GM12878 (cell line): ENCODE results near the gene CHRND. TPM values are rescaled to one million over a fixed set of nuclear protein-coding genes. Genes with fewer than 3 reads are reported as not detected.

Experiments used
- ATAC-seq: fragments of 200-7000 bp; cut with Tn5 transposase; 3 replicates; pipeline ENCODE4 v1.9.1; 2020; ENCODE audit warnings: mild to moderate bottlenecking, moderate library complexity
- BruUV-seq: library from RNA; stranded (reverse); fragments of 400-500 nt; replicated peaks from 2 replicates; lab custom pipeline; 2021; lab: Mats Ljungman, UMichigan
- CTCF ChIA-PET: fragments of 300-600 bp; sonication (Branson Sonifier 250); formaldehyde crosslinking; extraction: SDS; loops from one replicate; lab custom pipeline; 2021; ENCODE audit warnings: inconsistent platforms; lab: Yijun Ruan, JAX
- POLR2A ChIA-PET: fragments of 350-600 bp; formaldehyde crosslinking; extraction: SDS; loops from one replicate; lab custom pipeline; 2021; ENCODE audit warnings: inconsistent platforms; lab: Charles Lee
- RAD21 ChIA-PET: fragments of 300-600 bp; sonication (Branson Sonifier 250); formaldehyde crosslinking; loops from one replicate; lab custom pipeline; 2023; ENCODE audit warnings: antibody characterized with exemption; ENCODE audit not compliant: unreplicated experiment; lab: Charles Lee
- SMC1A ChIA-PET: fragments of 300-600 bp; sonication (Branson Sonifier 250); formaldehyde crosslinking; loops from one replicate; lab custom pipeline; 2023; ENCODE audit not compliant: unreplicated experiment, uncharacterized antibody; lab: Charles Lee
- DNase-seq: peaks from one replicate; pipeline ENCODE4 v3.0.0-alpha.2; 2011; ENCODE audit warnings: low read depth, low spot score
- FAIRE-seq: peaks from 3 replicates; lab custom pipeline; 2011; peaks lifted over from hg19 to GRCh38; lab: Jason Lieb, UNC
- H2AFZ ChIP-seq: 2 replicates; pipeline ENCODE4 v1.6.0; 2011; ENCODE audit warnings: low read depth, low read length, control low read depth; ENCODE audit not compliant: control insufficient read depth
- H3K27ac ChIP-seq: 2 replicates; pipeline ENCODE4 v1.5.1; 2011; ENCODE audit warnings: control low read depth; ENCODE audit not compliant: control insufficient read depth, insufficient read depth
- H3K27me3 ChIP-seq, 2 experiments: replicated peaks in 1 of 2; 2 replicates each; pipeline versions ENCODE4 v1.6.0 to v1.6.1; 2011; ENCODE audit warnings: low read length in 1 of 2; ENCODE audit not compliant: control insufficient read depth in 2 of 2, insufficient read depth in 2 of 2
- H3K36me3 ChIP-seq, 2 experiments: 2 replicates each; pipeline ENCODE4 v1.5.1; 2011; ENCODE audit warnings: low read length in 1 of 2; ENCODE audit not compliant: control insufficient read depth in 2 of 2, insufficient read depth in 2 of 2
- H3K4me1 ChIP-seq: 2 replicates; pipeline ENCODE4 v1.6.1; 2011; ENCODE audit warnings: mild to moderate bottlenecking, low read length, moderate library complexity, mixed read lengths; ENCODE audit not compliant: control insufficient read depth, insufficient read depth
- H3K4me2 ChIP-seq: 2 replicates; pipeline ENCODE4 v1.6.0; 2011; ENCODE audit warnings: control low read depth; ENCODE audit not compliant: control insufficient read depth, insufficient read depth
- H3K4me3 ChIP-seq: fragments of 200-600 bp; sonication (generic); 2 replicates; pipeline ENCODE4 v1.5.1; 2016
- H3K79me2 ChIP-seq: 2 replicates; pipeline ENCODE4 v1.6.0; 2011; ENCODE audit warnings: low read length; ENCODE audit not compliant: control insufficient read depth, insufficient read depth
- H3K9ac ChIP-seq: 2 replicates; pipeline ENCODE4 v1.8.0; 2011; ENCODE audit warnings: low read length, control low read depth, mixed read lengths; ENCODE audit not compliant: control insufficient read depth, insufficient read depth
- H3K9me3 ChIP-seq: replicated peaks from 3 replicates; pipeline ENCODE4 v1.5.1; 2011; ENCODE audit warnings: mild to moderate bottlenecking, low read length; ENCODE audit not compliant: control insufficient read depth, insufficient read depth
- H4K20me1 ChIP-seq: 2 replicates; pipeline ENCODE4 v1.6.0; 2011; ENCODE audit not compliant: control insufficient read depth, insufficient read depth
- CEBPB ChIP-seq, 2 experiments: fragments of 150-350 bp in 1 of 2; IDR thresholded peaks; 2 replicates each; pipeline ENCODE4 v1.6.1; 2012 to 2014; ENCODE audit warnings: low read depth in 2 of 2, low read length in 2 of 2, borderline replicate concordance in 1 of 2, inconsistent platforms in 1 of 2
- HCFC1 ChIP-seq: fragments of 150-350 bp; IDR thresholded peaks from 2 replicates; pipeline ENCODE4 v1.6.1; 2014; ENCODE audit warnings: low read length
- HDGF ChIP-seq: fragments of 450-650 bp; IDR thresholded peaks from 2 replicates; pipeline ENCODE4 v1.6.1; 2016; ENCODE audit warnings: antibody characterized with exemption
- JUNB ChIP-seq: IDR thresholded peaks from 2 replicates; pipeline ENCODE4 v1.6.1; 2016; ENCODE audit warnings: antibody characterized with exemption, mild to moderate bottlenecking
- POLR2AphosphoS2 ChIP-seq: IDR thresholded peaks from 2 replicates; pipeline ENCODE4 v1.6.1; 2011; ENCODE audit warnings: low read depth, mild to moderate bottlenecking, low read length, improper control_type of control experiment, moderate library complexity
- SIN3A ChIP-seq: IDR thresholded peaks from 2 replicates; pipeline ENCODE4 v1.6.1; 2012; ENCODE audit warnings: low read depth, low read length, improper control_type of control experiment
- STAT3 ChIP-seq: IDR thresholded peaks from 2 replicates; pipeline ENCODE4 v1.6.1; 2011; ENCODE audit warnings: low read depth, low read length, improper control_type of control experiment
- WGBS: methylation state at CpG from one replicate; pipeline ENCODE4 v1.1.6; 2016; ENCODE audit warnings: low lambda C conversion rate; ENCODE audit not compliant: insufficient replicate concordance, insufficient coverage; ENCODE audit errors: missing lambda C conversion rate; 5-methylcytosine and 5-hydroxymethylcytosine counted together
- in situ Hi-C: fragments of 300-500 bp; cut with MboI; formaldehyde crosslinking; loops from 9 replicates; pipeline ENCODE4 v1.14.3; 2018; ENCODE audit warnings: mixed read lengths
- intact Hi-C: fragments of 100-400 bp; cut with micrococcal nuclease; formaldehyde crosslinking; loops from one replicate; pipeline ENCODE4 v1.14.2; 2022; ENCODE audit not compliant: unreplicated experiment
- polyA plus RNA-seq, 11 experiments: library from polyadenylated mRNA; depleted of rRNA in 4 of 11; unstranded in 6 of 11; stranded (reverse) in 5 of 11; fragments of >200 nt; fragmentation: Nextera tagmentation in 4 of 11; fragmentation: Illumina TruSeq in 1 of 11; extraction: Ambion mirVana in 4 of 11; extraction: Trizol in 1 of 11; gene quantifications; 1 replicate in 1 of 11; 2 replicates in 10 of 11; pipeline versions ENCODE4 v1.2.1 to v1.2.3, GENCODE V29; 2011 to 2016; ENCODE audit warnings: inconsistent platforms in 2 of 11, missing spikeins in 2 of 11, low read depth in 1 of 11
- total RNA-seq, 4 experiments: library from RNA; depleted of rRNA in 3 of 4; stranded (reverse); fragments of >200 nt in 3 of 4; fragmentation: Illumina TruSeq in 1 of 4; extraction: Trizol in 1 of 4; gene quantifications; 2 replicates each; pipeline versions ENCODE4 v1.2.1 to v1.2.3, GENCODE V29; 2013 to 2021
- TF ChIP-seq, protein P1 (sequence below): IDR thresholded peaks from 2 replicates; pipeline ENCODE4 v1.6.1; 2011; ENCODE audit warnings: borderline replicate concordance, low read depth, mild to moderate bottlenecking, moderate library complexity, low read length; ENCODE audit not compliant: insufficient read depth, poor library complexity, severe bottlenecking
- TF ChIP-seq, protein P2 (sequence below): fragments of 450-650 bp; formaldehyde crosslinking; IDR thresholded peaks from 2 replicates; pipeline ENCODE4 v1.4.0; 2020; ENCODE audit warnings: mild to moderate bottlenecking, moderate library complexity
- TF ChIP-seq, protein P3 (sequence below): fragments of 450-650 bp; IDR thresholded peaks from 2 replicates; pipeline ENCODE4 v1.6.1; 2017; ENCODE audit warnings: mild to moderate bottlenecking, low read depth, inconsistent platforms; ENCODE audit not compliant: poor library complexity, severe bottlenecking
- TF ChIP-seq, protein P4 (sequence below): fragments of 450-650 bp; IDR thresholded peaks from 2 replicates; pipeline ENCODE4 v1.6.1; 2017; ENCODE audit warnings: mild to moderate bottlenecking, moderate library complexity

The CHRND gene
- total and polyA plus RNA-seq, 10 of the 15 experiments (the other 5 are each of a cell fraction or from before 2014, with no cell fraction given) = not detected

DNA sequence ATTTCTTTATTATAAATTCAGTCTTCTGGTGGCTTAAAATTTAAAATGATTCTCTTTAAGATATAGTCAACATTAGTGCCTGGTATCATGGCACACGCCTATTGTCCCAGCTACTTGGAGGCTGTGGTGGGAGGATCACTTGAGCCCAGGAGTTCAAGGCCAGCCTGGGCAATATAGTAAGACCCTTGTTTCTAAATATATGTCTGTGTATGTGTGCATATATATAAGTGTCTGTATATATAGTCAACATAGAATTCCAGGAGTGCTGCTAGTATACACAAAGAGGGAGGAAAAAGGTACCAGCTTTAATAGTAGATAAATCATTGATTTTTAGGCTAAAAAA lies 49.4 kb downstream of the CHRND start (continued):
- TF ChIP-seq, protein P1, sequence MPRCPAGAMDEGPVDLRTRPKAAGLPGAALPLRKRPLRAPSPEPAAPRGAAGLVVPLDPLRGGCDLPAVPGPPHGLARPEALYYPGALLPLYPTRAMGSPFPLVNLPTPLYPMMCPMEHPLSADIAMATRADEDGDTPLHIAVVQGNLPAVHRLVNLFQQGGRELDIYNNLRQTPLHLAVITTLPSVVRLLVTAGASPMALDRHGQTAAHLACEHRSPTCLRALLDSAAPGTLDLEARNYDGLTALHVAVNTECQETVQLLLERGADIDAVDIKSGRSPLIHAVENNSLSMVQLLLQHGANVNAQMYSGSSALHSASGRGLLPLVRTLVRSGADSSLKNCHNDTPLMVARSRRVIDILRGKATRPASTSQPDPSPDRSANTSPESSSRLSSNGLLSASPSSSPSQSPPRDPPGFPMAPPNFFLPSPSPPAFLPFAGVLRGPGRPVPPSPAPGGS = no peak
- TF ChIP-seq, protein P2, sequence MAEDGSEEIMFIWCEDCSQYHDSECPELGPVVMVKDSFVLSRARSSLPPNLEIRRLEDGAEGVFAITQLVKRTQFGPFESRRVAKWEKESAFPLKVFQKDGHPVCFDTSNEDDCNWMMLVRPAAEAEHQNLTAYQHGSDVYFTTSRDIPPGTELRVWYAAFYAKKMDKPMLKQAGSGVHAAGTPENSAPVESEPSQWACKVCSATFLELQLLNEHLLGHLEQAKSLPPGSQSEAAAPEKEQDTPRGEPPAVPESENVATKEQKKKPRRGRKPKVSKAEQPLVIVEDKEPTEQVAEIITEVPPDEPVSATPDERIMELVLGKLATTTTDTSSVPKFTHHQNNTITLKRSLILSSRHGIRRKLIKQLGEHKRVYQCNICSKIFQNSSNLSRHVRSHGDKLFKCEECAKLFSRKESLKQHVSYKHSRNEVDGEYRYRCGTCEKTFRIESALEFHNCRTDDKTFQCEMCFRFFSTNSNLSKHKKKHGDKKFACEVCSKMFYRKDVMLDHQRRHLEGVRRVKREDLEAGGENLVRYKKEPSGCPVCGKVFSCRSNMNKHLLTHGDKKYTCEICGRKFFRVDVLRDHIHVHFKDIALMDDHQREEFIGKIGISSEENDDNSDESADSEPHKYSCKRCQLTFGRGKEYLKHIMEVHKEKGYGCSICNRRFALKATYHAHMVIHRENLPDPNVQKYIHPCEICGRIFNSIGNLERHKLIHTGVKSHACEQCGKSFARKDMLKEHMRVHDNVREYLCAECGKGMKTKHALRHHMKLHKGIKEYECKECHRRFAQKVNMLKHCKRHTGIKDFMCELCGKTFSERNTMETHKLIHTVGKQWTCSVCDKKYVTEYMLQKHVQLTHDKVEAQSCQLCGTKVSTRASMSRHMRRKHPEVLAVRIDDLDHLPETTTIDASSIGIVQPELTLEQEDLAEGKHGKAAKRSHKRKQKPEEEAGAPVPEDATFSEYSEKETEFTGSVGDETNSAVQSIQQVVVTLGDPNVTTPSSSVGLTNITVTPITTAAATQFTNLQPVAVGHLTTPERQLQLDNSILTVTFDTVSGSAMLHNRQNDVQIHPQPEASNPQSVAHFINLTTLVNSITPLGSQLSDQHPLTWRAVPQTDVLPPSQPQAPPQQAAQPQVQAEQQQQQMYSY (CRISPR knock-in tag) = no peak
- no peak for TF ChIP-seq JUNB
- TF ChIP-seq, protein P3, sequence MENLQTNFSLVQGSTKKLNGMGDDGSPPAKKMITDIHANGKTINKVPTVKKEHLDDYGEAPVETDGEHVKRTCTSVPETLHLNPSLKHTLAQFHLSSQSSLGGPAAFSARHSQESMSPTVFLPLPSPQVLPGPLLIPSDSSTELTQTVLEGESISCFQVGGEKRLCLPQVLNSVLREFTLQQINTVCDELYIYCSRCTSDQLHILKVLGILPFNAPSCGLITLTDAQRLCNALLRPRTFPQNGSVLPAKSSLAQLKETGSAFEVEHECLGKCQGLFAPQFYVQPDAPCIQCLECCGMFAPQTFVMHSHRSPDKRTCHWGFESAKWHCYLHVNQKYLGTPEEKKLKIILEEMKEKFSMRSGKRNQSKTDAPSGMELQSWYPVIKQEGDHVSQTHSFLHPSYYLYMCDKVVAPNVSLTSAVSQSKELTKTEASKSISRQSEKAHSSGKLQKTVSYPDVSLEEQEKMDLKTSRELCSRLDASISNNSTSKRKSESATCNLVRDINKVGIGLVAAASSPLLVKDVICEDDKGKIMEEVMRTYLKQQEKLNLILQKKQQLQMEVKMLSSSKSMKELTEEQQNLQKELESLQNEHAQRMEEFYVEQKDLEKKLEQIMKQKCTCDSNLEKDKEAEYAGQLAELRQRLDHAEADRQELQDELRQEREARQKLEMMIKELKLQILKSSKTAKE = no peak
- TF ChIP-seq, all 136 proteins: peak for 0

DNA sequence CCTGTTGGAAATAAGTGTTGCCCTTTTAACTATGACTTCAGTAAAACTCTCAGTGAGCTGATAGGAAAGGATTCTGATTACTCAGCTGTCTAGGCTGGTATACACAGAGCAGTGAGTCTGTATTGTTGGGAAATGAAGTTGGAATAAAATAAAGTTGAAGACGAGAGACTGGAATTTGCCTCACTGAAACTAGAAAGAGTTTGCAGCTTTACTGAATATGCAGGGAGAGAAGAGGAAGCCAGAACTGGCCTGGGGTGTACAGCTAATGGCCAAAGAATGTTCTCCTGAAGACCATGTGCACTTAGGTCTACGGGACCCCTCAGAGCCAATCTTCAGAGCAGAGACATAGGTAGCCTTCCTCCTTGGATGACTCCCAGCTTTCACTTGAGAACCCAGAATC lies 51.0 kb downstream of the CHRND start:
- ChIA-PET SMC1A (no interaction called here), POLR2A (no interaction called here), CTCF (no interaction called here), RAD21 (no interaction called here)
- Histone ChIP-seq H4K20me1 (no peaks in the 10 kb centered on the region), H2AFZ (no peak overlapping the region), H3K27me3 (no peaks in the 10 kb centered on the region), H3K4me1 (peaks cover 8% of the 10 kb centered on the region; the same call in 1 of the 2 replicates), H3K9ac (no peak overlapping the region), H3K79me2 (no peaks in the 10 kb centered on the region), H3K4me3 (no peak overlapping the region), H3K36me3 (peaks cover 0 to 24% of the 10 kb centered on the region in 2 experiments; a peak in 3 of 4 replicates), H3K27ac (no peak overlapping the region), H3K4me2 (no peak overlapping the region), H3K9me3 (no peaks in the 10 kb centered on the region)
- 96% methylated on average over 2 of the region's 2 CpGs for WGBS
- no peak for DNase-seq
- intact Hi-C loops = no loop called here
- no TSS peak for BruUV-seq
- in situ Hi-C loops = no loop called here
- ATAC-seq = no peak
- no peak for FAIRE-seq
- TF ChIP-seq STAT3 (no peak), HDGF (no peak), JUNB (no peak), HCFC1 (no peak), CEBPB (IDR thresholded peaks at IDR 0.05; ENCODE audit: borderline replicate concordance in 1 of 2, low read depth in 2 of 2, low read length in 2 of 2) (no peak), POLR2AphosphoS2 (no peak), SIN3A (no peak)
- TF ChIP-seq, protein P4, sequence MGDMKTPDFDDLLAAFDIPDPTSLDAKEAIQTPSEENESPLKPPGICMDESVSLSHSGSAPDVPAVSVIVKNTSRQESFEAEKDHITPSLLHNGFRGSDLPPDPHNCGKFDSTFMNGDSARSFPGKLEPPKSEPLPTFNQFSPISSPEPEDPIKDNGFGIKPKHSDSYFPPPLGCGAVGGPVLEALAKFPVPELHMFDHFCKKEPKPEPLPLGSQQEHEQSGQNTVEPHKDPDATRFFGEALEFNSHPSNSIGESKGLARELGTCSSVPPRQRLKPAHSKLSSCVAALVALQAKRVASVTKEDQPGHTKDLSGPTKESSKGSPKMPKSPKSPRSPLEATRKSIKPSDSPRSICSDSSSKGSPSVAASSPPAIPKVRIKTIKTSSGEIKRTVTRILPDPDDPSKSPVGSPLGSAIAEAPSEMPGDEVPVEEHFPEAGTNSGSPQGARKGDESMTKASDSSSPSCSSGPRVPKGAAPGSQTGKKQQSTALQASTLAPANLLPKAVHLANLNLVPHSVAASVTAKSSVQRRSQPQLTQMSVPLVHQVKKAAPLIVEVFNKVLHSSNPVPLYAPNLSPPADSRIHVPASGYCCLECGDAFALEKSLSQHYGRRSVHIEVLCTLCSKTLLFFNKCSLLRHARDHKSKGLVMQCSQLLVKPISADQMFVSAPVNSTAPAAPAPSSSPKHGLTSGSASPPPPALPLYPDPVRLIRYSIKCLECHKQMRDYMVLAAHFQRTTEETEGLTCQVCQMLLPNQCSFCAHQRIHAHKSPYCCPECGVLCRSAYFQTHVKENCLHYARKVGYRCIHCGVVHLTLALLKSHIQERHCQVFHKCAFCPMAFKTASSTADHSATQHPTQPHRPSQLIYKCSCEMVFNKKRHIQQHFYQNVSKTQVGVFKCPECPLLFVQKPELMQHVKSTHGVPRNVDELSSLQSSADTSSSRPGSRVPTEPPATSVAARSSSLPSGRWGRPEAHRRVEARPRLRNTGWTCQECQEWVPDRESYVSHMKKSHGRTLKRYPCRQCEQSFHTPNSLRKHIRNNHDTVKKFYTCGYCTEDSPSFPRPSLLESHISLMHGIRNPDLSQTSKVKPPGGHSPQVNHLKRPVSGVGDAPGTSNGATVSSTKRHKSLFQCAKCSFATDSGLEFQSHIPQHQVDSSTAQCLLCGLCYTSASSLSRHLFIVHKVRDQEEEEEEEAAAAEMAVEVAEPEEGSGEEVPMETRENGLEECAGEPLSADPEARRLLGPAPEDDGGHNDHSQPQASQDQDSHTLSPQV = no peak
